ENCODE data around the gene REEP3.

GRCh38 chr10:63588436-63589167, 67.4 kb downstream of the REEP3 start:
- TF ChIP-seq CTCF (conservative IDR thresholded peaks at IDR 0.05; ENCODE audit: low read length) (no peak), EZH2phosphoT487 (IDR thresholded peaks at IDR 0.05; ENCODE audit: borderline replicate concordance) (no peak)

Measured in Loucy (cell line).